Peyer's patch (tissue), 4 donors: ENCODE results near the gene FTCD. TPM values are rescaled to one million over a fixed set of nuclear protein-coding genes. Genes with fewer than 3 reads are reported as not detected.

ENCODE experiments used
- DNase-seq, 3 donors: peaks; one replicate each; pipeline ENCODE4 v3.0.0-alpha.2; 2017 to 2019
- H3K27ac ChIP-seq, 4 donors: fragments of 200-600 bp; sonication (generic); one replicate each; pipeline ENCODE4 v1.5.1; 2016 to 2019
- H3K27me3 ChIP-seq, 2 donors: fragments of 200-600 bp; sonication (generic); one replicate each; pipeline ENCODE4 v1.5.1; 2019
- H3K36me3 ChIP-seq, 3 donors: fragments of 200-600 bp; sonication (generic); one replicate each; pipeline ENCODE4 v1.5.1; 2016 to 2019
- H3K4me1 ChIP-seq, 4 donors: fragments of 200-600 bp; sonication (generic); one replicate each; pipeline ENCODE4 v1.5.1; 2016 to 2019
- H3K4me3 ChIP-seq, 4 donors: fragments of 200-600 bp; sonication (generic); 1 replicate in 3 of 4; 2 replicates in 1 of 4; pipeline ENCODE4 v1.5.1; 2016 to 2019; ENCODE audit warnings: mild to moderate bottlenecking in 1 of 4
- H3K9me3 ChIP-seq, 4 donors: fragments of 200-600 bp; sonication (generic); one replicate each; pipeline ENCODE4 v1.5.1; 2016 to 2019; ENCODE audit warnings: mild to moderate bottlenecking in 1 of 4
- CTCF ChIP-seq, 6 experiments: fragments of 450-650 bp in 4 of 6; fragments of 200-600 bp in 2 of 6; sonication (generic) in 1 of 6; IDR thresholded peaks; one replicate each; pipeline ENCODE4 v1.5.1; 2017 to 2019; ENCODE audit warnings: antibody characterized with exemption in 6 of 6, mild to moderate bottlenecking in 3 of 6, moderate library complexity in 1 of 6
- POLR2A ChIP-seq, 2 donors: fragments of 450-650 bp; IDR thresholded peaks; one replicate each; pipeline ENCODE4 v1.5.1; 2017; ENCODE audit warnings: antibody characterized with exemption in 2 of 2, mild to moderate bottlenecking in 2 of 2, moderate library complexity in 2 of 2
- total RNA-seq, 4 donors: library from RNA; depleted of rRNA; stranded (reverse); fragments of >200 nt; gene quantifications; one replicate each; pipeline ENCODE4 v1.1.0, GENCODE V29; 2016

The FTCD gene
- total RNA-seq, 4 donors from 2014 or later, result 0.67 to 1.0 TPM; not detected in 2

- Histone ChIP-seq H3K36me3 (peaks cover 0 to 79% (median 0%) of the 10 kb centered on the region in 3 donors), H3K4me3 (no peak overlapping the region), H3K27me3 (no peaks in the 10 kb centered on the region), H3K27ac (no peak overlapping the region), H3K9me3 (peaks cover 0 to 3% (median 2%) of the 10 kb centered on the region in 4 donors), H3K4me1 (no peaks in the 10 kb centered on the region)
- peak in 1 of 3 donors; percentile 41 for DNase-seq
- TF ChIP-seq CTCF (IDR thresholded peaks at IDR 0.05), result no peak
- TF ChIP-seq POLR2A (IDR thresholded peaks at IDR 0.05), result no peak
Observed at GRCh38 chr21:46119637-46120271, 35.6 kb downstream of the FTCD start.

GRCh38 chr21:46119144-46119636, 36.2 kb downstream of the FTCD start:
- H3K9me3 ChIP-seq, result peaks cover 0 to 5% (median 2%) of the 10 kb centered on the region in 4 donors
- no peak overlapping the region for H3K4me3 ChIP-seq
- no peaks in the 10 kb centered on the region for H3K27me3 ChIP-seq
- TF ChIP-seq CTCF (IDR thresholded peaks at IDR 0.05) (no peak), POLR2A (IDR thresholded peaks at IDR 0.05) (no peak)
- DNase-seq, result peak in 2 of 3 donors; percentile 33 to 45
- no peak overlapping the region for H3K27ac ChIP-seq
- H3K36me3 ChIP-seq, result peaks cover 0 to 83% (median 0%) of the 10 kb centered on the region in 3 donors
- no peaks in the 10 kb centered on the region for H3K4me1 ChIP-seq

- TF ChIP-seq POLR2A (IDR thresholded peaks at IDR 0.05) (no peak), CTCF (IDR thresholded peaks at IDR 0.05) (no peak)
- Histone ChIP-seq H3K27me3 (no peaks in the 10 kb centered on the region), H3K9me3 (peaks cover 0 to 5% (median 2%) of the 10 kb centered on the region in 4 donors), H3K4me1 (no peaks in the 10 kb centered on the region), H3K36me3 (peaks cover 0 to 90% (median 0%) of the 10 kb centered on the region in 3 donors), H3K27ac (no peak overlapping the region), H3K4me3 (no peak overlapping the region)
- DNase-seq, result peak in 2 of 3 donors; percentile 29 to 43
Observed at GRCh38 chr21:46118316-46119143, 36.8 kb downstream of the FTCD start.

- TF ChIP-seq POLR2A (IDR thresholded peaks at IDR 0.05), result no peak
- DNase-seq, result peak in 2 of 3 donors; percentile 36 to 39
- H3K4me3 ChIP-seq, result no peak overlapping the region
- peaks cover 0 to 5% (median 2%) of the 10 kb centered on the region in 4 donors for H3K9me3 ChIP-seq
- no peaks in the 10 kb centered on the region for H3K27me3 ChIP-seq
- H3K36me3 ChIP-seq, result peaks cover 0 to 96% (median 0%) of the 10 kb centered on the region in 3 donors
- no peaks in the 10 kb centered on the region for H3K4me1 ChIP-seq
- H3K27ac ChIP-seq, result no peak overlapping the region
Observed at GRCh38 chr21:46117586-46118315, 37.6 kb downstream of the FTCD start.

GRCh38 chr21:46116776-46117585, 38.4 kb downstream of the FTCD start:
- Histone ChIP-seq H3K36me3 (peaks cover 0 to 95% (median 0%) of the 10 kb centered on the region in 3 donors), H3K27me3 (no peaks in the 10 kb centered on the region), H3K9me3 (peaks cover 0 to 5% (median 2%) of the 10 kb centered on the region in 4 donors), H3K27ac (no peak overlapping the region), H3K4me3 (no peak overlapping the region), H3K4me1 (no peaks in the 10 kb centered on the region)
- peak in 2 of 3 donors; percentile 25 to 32 for DNase-seq
- TF ChIP-seq CTCF (IDR thresholded peaks at IDR 0.05), result no peak
- TF ChIP-seq POLR2A (IDR thresholded peaks at IDR 0.05), result no peak
